GM21717 (cell line): ENCODE measurements around the gene RBMX2.
"Not testable (repeated sequence)": the region's sequence is repeated elsewhere in the genome, so short reads cannot be mapped to it uniquely, and the experiment has no call there.

Source experiments
- ATAC-seq: cut with Tn5 transposase; IDR thresholded peaks from one replicate; pipeline ENCODE4 v1.9.1; 2021; ENCODE audit warnings: mild to moderate bottlenecking, moderate library complexity; ENCODE audit not compliant: unreplicated experiment

RBMX2 gene

GRCh38 chrX:130401415-130402207 is at the start of gene RBMX2:
RBMX2 (plus strand) TSS chrX:130401987; CDS start chrX:130402033, 46 bp downstream.
- ATAC-seq, result peak; percentile 95

GRCh38 chrX:130352050-130352449 is 49.7 kb upstream of the RBMX2 start:
- ATAC-seq, result not testable (repeated sequence)

- no peak for ATAC-seq
Observed at GRCh38 chrX:130376077-130376476, 25.7 kb upstream of the RBMX2 start.

GRCh38 chrX:130378024-130378669 is 23.6 kb upstream of the RBMX2 start:
- ATAC-seq, result no peak

GRCh38 chrX:130385520-130385919 is 16.3 kb upstream of the RBMX2 start, which contains the start of gene GPR119:
GPR119 (minus strand) TSS chrX:130385674; CDS start chrX:130385447, 227 bp downstream.
- no peak for ATAC-seq

GRCh38 chrX:130386408-130386808 is 15.4 kb upstream of the RBMX2 start:
- ATAC-seq, result no peak

GRCh38 chrX:130393451-130394074 is 8.2 kb upstream of the RBMX2 start:
- no peak for ATAC-seq

- ATAC-seq, result no peak
Observed at GRCh38 chrX:130395341-130395740, 6.4 kb upstream of the RBMX2 start.

- peak; percentile 4 for ATAC-seq
Observed at GRCh38 chrX:130402208-130402684, 459 bp downstream of the RBMX2 start.

- no peak for ATAC-seq
Observed at GRCh38 chrX:130413415-130413814, 11.6 kb downstream of the RBMX2 start.

- no peak for ATAC-seq
Observed at GRCh38 chrX:130414800-130415199, 13.0 kb downstream of the RBMX2 start.

GRCh38 chrX:130415201-130415600 is 13.4 kb downstream of the RBMX2 start:
- no peak for ATAC-seq

GRCh38 chrX:130416785-130417184 is 15.0 kb downstream of the RBMX2 start:
- ATAC-seq, result no peak

GRCh38 chrX:130418066-130418465 is 16.3 kb downstream of the RBMX2 start:
- no peak for ATAC-seq

- no peak for ATAC-seq
Observed at GRCh38 chrX:130418740-130419139, 17.0 kb downstream of the RBMX2 start.

- no peak for ATAC-seq
Observed at GRCh38 chrX:130419263-130419662, 17.5 kb downstream of the RBMX2 start.

GRCh38 chrX:130426531-130426930 is 24.7 kb downstream of the RBMX2 start:
- ATAC-seq, result no peak

- ATAC-seq, result not testable (repeated sequence)
Observed at GRCh38 chrX:130429236-130429635, 27.4 kb downstream of the RBMX2 start.

- ATAC-seq, result no peak
Observed at GRCh38 chrX:130435937-130436336, 34.1 kb downstream of the RBMX2 start.

GRCh38 chrX:130437996-130438395 is 36.2 kb downstream of the RBMX2 start:
- not testable (repeated sequence) for ATAC-seq

- no peak for ATAC-seq
Observed at GRCh38 chrX:130443875-130444274, 42.1 kb downstream of the RBMX2 start.
